C1 segment of cervical spinal cord (tissue), 14 donors: ENCODE data around the gene SSBP4.
"Not testable (repeated sequence)": the region's sequence is repeated elsewhere in the genome, so short reads cannot be mapped to it uniquely, and the experiment has no call there.

Source experiments
- DNase-seq, 14 donors: peaks; one replicate each; lab custom pipeline; 2025; lab: John Stamatoyannopoulos, UW

The SSBP4 gene

DNA sequence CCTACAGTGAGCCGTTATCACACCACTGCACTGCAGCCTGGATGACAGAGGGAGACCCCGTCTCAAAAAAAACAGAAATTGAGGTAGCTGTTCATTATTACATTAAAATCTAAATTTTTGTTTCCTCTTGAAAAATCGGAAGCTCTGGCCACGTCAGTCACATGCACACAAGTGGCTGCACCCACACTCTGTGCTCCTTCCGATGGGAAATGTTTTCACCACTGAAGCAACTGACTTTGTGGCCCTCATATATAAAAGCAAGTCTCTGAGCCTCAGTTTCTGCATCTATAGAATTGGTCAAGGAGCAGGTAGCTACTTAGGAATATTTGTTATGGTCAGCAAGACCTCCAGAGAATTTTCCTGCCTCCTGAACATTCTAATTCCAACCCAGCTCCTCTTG lies 26.3 kb upstream of the SSBP4 start:
- DNase-seq = no peak

DNA sequence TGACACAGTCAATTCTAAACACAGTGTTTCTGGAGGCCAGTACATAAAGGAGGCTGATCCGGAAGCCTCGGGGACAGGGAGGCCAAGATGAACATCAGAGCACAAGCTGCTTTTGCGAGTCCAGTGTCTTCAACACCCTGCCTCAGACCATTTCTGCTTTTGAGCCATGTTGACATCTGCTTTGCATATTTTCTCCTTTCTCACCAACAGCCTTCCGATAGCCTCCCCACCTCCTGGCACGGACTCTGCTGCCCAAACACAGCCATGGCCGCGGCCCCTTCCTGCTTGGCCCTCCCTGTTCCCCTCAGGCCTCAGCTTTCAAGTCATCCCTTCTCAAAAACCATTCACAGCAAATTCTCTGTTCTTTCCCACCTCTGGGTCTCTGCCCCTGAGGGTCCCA lies 25.4 kb upstream of the SSBP4 start:
- peak in 2 of 14 donors; percentile 4 to 20 for DNase-seq

DNA sequence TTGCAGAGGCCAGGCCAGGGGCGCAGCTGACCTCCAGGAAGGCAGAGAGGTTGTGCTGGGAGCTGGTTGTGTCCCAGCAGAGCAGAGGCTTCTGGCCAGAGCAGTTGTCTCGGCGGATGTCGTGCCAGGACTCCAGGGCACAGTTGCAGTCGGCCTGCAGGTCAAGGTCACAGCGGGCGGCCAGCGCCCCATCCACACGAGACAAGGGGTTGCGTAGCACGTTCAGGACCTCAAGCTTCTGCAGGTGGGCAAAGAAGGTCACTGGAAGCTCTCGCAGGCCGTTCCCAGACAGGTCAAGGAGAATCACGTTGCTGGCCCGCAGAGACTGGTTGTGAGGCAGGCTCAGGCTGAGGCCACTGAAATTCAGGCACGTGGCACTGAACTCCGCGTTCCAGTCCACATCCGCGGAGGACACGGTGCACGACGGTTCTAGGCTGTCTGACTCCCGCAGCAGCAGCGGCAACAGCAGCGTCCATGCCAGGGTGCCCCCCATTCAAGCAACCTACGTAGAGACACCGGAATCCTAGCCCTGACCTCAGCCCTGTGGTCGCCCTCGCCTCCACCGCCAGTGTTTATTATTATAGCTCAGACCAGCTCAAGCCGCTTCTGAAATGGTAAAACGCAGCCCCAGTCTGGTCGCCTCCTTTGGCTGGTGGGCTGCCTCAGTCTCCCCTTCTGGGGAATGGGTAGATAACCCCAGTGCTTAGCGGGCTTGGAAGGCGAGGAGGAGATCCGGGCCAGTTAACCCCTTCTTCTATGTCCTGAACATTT lies 22.5 kb upstream of the SSBP4 start:
- DNase-seq = no peak

DNA sequence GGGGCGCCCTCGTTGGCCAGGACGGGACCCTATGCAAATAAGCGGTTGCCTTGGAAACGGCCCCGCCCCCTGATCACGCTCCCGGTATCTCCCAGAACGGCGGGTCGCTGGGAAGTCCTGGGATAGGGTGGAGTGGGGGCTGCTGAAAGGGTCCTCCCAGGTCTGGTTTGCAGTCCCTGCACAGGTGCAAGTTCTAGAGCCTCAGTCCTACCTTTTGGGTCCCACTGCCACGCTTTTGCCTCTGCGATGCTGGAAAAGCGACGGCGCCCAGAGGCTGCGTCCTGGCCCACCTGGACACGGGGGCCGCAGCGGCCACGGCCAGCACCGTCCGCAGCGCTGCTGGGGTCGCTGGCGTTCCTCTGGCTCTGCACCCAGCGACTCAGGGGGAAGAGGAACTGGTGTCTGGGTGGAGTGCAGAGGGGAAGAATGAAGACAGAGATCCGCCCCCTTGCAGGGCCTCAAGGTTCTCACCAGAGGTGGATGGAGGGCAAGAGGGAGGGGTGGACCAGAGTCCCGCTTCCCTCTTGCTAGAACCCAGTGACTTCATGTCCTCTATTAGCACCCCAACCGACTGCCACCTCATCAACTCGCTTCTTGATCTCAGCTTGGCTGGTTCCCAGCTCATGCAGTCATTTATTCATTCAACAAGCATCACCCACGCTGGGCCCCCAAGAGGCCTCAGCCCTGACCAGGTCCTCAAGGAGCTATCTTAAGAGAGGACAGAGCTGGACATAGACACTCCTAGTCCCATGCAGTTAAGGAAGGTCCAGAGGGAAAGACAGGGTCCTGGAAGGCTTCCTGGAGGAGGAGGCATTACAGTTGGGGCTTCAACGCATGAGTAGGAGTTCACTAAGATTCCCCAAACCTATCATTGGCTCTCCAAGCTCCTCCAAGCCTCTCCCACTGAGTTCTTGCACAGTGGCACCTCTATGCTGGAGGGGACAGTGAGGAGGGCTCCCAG lies 21.7 kb upstream of the SSBP4 start, which contains the start of gene LRRC25:
TSS of gene LRRC25 (minus strand) at position 381 of the 961 bp plus-strand sequence. CDS start 659 bp downstream, outside the sequence.
- peak in 7 of 14 donors; percentile 21 to 44 (median 23) for DNase-seq

DNA sequence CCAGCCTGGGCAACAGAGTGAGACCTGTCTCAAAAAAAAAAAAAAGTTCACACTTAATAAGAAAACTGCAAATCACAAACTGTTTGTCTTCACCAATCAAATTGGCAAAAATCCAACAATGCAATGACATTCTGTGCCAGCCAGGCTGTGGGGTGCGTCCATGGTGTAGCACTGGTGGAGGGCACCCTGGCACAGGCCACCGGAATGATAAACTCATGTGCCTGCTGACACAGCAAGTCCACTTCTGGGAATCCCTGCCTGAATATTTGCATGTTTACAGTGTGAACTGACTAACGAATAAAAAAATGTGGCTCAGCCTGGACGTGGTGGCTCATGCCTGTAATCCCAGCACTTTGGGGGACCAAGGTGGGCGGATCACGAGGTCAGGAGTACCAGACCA lies 20.2 kb upstream of the SSBP4 start:
- no peak for DNase-seq

DNA sequence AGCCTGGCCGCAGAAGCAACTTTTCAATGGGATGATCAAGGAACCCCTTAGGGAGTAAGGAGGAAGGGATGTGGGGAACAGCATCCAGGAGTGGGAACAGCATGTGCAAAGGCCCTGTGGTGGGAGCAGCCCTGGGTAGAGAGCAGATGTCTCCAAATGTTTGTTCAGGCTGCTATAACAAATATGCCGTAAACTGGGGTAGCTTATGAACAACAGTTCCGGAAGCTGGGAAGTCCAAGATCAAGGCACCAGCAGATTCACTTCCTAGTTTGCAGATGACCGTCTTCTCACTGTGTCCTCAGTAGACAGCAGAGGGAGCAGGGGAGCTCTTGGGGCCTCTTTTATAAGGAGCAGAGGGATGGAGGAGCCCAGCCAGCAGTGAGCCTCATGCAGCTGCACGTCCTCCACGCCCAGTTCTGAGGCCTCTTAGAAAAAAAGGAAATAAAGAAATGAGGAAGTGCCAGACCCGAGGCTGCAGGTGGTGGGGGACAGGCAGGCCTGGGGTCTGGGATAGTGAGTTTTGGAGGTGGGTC lies 17.6 kb upstream of the SSBP4 start:
- peak in 5 of 14 donors; percentile 13 to 54 (median 37) for DNase-seq

DNA sequence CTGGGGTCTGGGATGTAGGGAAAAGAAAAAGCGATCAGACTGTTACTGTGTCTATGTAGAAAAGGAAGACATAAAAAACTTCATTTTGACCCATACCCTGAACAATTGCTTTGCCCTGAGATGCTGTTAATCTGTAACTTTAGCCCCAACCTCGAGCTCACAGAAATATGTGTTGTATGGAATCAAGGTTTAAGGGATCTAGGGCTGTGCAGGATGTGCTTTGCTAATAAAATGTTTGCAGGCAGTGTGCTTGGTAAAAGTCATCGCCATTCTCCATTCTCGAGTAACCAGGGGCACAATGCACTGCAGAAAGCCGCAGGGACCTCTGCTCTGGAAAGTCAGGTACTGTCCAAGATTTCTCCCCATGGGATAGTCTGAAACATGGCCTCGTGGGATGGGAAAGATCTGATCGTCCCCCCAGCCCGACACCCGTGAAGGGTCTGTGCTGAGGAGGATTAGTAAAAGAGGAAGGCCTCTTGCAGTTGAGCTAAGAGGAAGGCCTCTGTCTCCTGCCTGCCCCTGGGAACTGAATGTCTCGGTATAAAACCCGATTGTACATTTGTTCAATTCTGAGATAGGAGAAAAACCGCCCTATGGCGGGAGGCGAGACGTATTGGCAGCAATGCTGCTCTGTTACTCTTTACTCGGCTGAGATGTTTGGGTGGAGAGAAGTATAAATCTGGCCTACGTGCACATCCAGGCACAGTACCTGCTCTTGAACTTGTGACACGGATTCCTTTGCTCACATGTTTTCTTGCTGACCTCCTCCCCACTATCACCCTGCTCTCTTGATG lies 16.5 kb upstream of the SSBP4 start:
- DNase-seq = not testable (repeated sequence)

DNA sequence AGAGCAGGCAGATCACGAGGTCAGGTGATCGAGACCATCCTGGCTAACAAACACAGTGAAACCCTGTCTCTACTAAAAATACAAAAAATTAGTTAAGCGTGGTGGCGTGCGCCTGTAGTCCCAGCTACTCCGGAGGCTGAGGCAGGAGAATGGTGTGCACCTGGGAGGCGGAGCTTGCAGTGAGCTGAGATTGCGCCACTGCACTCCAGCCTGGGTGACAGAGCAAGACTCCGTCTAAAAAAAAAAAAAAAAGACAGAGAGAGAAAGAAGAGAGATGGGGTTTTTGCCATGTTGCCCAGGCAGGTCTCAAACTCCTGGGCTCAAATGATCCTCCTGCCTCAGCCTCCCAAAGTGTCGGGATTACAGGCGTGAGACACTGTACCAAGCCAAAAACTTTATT lies 13.4 kb upstream of the SSBP4 start:
- DNase-seq = not testable (repeated sequence)

DNA sequence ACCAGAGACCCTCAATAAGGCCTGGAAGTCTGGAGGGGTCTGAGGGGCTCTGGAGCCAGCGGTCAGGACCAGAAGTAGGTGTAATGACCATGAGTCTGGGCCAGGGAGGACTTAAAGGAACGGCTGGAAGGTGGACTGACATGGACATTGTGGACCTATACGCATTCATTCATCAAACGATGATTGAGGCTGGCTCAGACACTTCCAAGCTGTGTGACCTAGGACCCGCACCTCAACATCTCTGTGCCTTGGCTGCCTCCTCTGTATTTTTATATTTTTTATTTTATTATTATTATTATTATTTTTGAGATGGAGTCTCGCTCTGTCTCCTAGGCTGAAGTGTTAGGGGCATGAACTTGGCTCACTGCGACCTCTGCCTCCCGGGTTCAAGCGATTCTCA lies 12.4 kb upstream of the SSBP4 start:
- no peak for DNase-seq

DNA sequence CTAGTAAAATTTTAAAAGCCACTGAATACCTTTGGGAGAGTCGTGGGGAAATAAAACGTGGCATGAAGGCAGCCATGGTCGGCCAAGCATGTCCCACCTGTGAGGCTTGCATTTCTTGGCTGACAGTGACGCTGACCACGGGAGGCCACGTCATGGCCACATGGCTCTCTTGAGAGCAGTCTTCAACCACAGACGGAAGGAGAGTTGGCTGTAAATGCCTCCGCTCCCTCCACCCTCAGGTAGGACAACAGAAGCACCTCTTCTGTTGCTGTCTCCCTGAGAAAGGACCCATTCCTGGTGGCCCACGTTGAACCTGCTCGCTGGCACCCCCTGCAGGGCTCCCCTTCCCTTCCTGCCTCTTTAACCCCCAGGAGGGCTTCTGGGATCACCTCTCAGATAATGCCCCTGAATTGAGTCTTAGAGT lies 11.1 kb upstream of the SSBP4 start:
- DNase-seq = no peak

DNA sequence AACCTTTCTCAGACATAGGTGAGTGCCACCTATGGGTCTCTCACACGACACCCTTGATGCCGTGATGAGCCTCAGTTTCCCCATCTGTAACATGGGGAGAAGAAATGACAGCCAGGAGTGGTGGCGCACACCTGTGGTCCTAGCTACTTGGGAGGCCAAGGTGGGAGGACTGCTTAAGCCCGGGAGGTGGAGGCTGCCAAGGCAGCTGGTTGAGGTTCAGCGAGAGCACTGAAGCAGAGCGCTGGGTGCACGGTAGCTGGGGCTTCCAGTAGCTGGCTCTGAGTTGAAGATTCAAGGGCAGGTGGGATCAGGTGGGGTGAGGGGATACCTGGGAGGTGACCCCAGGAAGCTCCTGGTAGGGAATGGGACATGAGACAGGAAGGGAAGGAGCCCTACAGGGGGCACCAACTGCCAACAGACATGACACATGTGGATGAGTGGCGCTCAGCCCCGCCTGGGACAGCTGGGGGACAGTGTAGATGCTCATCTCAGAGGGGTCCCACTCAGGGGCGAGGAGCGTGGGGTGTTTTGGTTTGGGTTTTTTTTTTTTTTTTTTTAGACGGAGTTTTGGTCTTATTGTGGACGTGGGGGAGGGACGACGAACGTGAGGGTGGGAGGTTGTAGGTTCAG lies 6.5 kb upstream of the SSBP4 start:
- DNase-seq = no peak

DNA sequence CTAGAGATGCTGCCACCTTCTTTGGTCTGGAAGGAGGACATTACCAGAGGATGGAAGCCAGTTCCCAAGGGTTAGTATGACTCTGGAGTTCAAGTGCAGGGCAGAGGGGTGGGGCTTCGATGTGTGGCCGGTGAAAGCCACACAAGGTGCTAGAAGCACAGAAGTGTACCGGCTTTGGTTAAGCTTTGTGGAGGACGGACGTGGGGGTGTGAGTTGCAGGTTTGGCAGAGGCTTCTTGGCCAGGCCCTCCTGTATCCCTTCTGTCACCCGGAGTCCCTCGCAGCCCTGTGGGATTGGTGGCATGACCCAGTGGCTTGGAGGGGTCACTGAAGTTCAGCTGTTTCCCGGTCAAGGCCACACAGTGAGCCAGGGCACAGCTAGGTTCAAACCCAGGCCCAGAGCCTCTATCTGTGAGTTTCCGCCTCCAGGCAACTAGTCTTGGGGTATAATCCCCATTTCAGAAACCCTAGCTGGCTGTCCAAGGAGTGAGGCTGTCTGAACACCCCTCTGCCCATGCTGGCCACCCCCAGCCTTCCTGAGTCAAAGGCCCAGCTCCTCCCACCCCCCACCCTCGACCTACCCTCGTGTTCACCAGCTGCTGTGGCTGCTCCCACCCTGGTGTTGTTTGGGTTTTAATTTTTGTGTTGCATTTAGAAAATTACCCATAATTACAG lies 4.6 kb upstream of the SSBP4 start:
- DNase-seq = no peak

DNA sequence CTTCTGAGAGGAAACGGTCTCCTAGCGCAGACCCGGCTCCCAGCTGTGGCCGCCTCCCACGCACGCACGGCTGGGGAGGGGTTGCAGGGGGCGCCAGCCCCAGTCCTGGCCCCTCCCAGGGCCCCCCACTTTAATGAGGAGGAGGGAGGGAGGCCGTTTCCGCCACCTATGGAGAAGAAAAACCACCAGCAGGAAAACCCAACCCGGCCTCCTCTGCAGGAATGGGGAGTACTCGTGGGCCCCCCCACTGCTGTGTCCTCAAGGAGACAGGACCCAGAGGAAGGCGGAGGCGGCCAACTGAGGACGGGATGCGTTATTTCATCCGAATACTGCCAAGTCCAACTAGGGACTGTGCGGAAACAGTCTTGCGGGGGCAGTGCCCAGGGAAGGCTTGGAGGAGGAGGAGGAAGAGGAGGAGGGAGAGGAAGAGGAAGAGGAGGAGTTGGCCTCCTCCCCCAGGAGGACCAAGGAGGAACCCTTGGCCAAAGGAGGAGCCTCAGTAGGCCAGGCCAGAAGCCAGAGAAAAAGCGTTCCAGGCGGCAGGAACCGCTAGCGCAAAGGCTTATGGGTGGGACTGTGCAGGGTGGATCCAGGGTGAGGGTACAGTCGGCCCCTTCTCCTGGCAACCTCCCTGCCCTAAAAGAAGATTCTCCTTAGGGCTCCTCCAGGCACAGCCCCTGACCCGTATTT lies 3.9 kb upstream of the SSBP4 start:
- DNase-seq = peak in 5 of 14 donors; percentile 27 to 55 (median 37)

DNA sequence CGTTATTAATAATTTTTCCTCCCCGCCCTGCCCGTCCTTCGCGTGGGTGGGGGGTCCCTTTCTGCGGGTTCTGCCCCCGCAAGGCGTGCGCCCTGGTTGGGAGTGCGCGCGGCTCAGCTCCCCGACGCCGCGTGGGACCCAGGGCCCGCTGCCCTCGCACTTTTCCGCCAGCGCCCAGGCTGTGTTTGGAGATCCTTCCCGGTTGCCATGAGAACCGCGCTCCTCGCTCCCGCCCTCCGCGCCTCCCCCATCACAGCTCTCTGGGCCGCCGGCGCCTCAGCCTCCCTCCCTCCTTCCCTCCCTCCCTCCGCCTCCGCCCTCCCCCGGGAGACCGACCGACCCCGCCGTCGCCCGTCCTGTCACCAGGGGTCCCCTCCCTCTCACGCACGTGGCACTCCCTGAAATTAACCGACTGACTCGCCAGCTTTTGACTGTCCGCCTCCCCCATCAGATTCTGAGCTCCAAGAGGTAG lies 2.4 kb upstream of the SSBP4 start:
- DNase-seq = peak in 11 of 14 donors; percentile 27 to 68 (median 62)

DNA sequence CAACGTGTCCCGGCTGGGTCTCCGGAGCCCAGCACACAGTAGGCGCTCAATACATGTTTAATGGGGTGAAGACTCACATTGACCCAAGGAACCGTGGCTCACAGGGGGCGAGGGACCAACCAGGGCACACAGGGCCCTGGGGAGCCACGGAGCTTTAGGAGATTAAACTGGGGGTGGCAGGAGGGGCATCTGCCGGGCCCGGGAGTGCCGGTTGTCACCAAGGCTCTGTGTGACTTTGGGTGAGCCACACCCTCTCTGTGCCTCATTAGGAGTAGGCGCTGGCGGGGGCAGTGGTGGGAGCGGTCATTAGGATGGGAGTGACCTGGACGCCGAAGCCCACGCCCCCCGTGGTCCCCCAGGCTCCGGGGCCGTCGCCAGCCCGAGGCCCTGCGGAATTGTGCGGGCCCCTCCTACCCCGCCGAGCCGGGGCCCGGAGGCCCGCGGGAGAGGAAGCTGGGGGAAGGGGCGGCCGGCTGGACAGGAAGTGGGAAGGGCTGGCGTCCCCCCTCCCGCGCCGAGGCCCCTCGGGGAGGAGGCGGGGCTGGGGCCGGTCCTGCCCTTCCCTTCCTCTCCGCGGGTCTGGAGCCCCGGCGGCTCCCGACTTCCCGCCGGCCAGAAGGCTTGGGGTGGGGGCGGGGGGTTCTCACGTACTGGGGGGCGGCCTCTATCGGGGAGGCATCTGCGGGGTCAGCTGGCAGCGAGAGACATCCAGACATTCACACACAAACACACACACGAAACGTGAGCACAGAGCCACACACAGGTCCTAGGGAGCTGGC lies 1.8 kb upstream of the SSBP4 start:
- peak in 8 of 14 donors; percentile 35 to 76 (median 50) for DNase-seq

DNA sequence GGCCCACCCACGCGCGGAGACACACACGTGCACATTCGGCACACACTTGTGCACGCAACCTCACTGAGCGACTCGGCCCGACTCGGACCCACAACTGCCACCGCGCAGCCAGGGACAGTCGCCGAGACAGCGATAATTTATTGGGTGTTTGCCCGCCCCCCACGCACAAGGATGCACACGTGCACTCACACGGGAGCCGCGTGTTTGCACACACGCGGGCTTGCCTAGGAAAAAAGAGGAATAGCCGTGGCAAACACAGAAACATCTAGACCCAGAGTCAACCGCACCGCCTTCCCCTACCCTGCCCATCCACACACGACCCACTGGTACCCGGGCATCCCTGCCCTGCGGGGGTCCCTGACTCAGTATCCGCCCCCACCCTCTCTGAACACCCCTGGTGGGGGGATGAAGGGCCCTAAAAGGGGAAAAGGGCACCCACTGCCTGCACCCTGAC lies 1.1 kb upstream of the SSBP4 start:
- peak in 3 of 14 donors; percentile 43 to 57 (median 50) for DNase-seq

DNA sequence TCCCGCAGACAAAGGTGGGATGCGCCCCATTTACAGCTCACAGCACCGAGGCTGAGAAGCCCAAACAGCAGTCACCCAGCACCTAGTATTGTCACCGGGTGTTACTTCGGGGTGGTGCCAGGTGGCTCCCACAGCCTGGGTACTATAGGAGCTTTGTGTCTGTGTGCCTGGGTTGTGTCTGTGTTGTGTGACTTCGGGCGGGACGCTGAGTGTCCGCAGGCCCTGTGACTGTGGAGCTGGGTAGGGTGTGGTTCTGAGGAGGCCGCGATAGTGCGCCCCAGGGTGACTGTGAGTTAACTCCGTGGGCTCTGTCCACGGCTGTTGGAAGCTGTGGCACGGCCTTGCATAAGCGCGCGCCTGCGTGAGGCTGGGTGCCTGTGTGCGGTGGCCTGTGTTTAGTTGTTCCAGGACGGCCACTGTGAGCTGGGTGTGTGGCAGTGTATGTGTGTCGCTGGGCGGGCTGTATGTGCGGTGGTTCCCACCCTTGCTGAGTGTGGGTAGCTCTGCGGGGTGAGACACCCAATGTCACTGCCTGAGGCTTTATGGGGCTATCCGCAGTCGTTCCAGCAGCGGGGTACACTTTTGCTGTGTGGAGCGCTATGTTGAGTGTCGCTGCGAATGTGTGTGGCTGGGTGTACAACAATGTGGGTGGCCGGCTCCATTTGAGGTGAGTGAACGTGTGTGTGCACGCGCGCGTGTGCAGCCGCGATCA lies 559 bp upstream of the SSBP4 start:
- DNase-seq = peak in 1 of 14 donors; percentile 61
